K562 (cell line): ENCODE measurements around the gene RCSD1. TPM values are rescaled to one million over a fixed set of nuclear protein-coding genes. Genes with fewer than 3 reads are reported as not detected.

Experiments
- ATAC-seq: fragments of 200-7000 bp; cut with Tn5 transposase; 3 replicates; pipeline ENCODE4 v1.9.1; 2020; ENCODE audit warnings: moderate library complexity
- BruUV-seq: library from RNA; stranded (reverse); fragments of 400-500 nt; replicated peaks from 2 replicates; lab custom pipeline; 2021; lab: Mats Ljungman, UMichigan
- CTCF ChIA-PET: fragments of 300-600 bp; formaldehyde crosslinking; extraction: SDS; loops from one replicate; lab custom pipeline; 2021; ENCODE audit warnings: low intra/inter-chr PET ratio; lab: Yijun Ruan, JAX
- POLR2A ChIA-PET: fragments of 300-600, 350-650 bp; sonication (Branson Sonifier 250); formaldehyde crosslinking; extraction: SDS; loops from one replicate; lab custom pipeline; 2021; ENCODE audit warnings: antibody characterized with exemption, inconsistent platforms; lab: Yijun Ruan, JAX
- DNase-seq, 4 experiments: peaks; one replicate each; pipeline versions ENCODE4 v3.0.0 to v3.0.0-alpha.2; 2011 to 2018; ENCODE audit warnings: low spot score in 3 of 4, mixed read lengths in 3 of 4; ENCODE audit errors: extremely low read depth in 1 of 4
- FAIRE-seq: peaks from 2 replicates; lab custom pipeline; 2011; peaks lifted over from hg19 to GRCh38; lab: Jason Lieb, UNC
- H2AFZ ChIP-seq: 2 replicates; pipeline ENCODE4 v1.6.0; 2011; ENCODE audit warnings: low read depth, low read length, control low read depth, inconsistent platforms
- H3K27ac ChIP-seq: fragments of 200-600 bp; 3 replicates; pipeline ENCODE4 v1.8.0; 2011; ENCODE audit warnings: low read depth, mild to moderate bottlenecking, control low read depth, inconsistent platforms, low read length, moderate library complexity, mixed read lengths; ENCODE audit errors: extremely low read depth
- H3K27me3 ChIP-seq, 2 experiments: fragments of 300-600 bp in 1 of 2; 2 replicates in 1 of 2; 3 replicates in 1 of 2; pipeline versions ENCODE4 v1.6.0 to v1.8.0; 2011; ENCODE audit warnings: inconsistent platforms in 2 of 2, low read length in 2 of 2, mild to moderate bottlenecking in 1 of 2, mixed read lengths in 1 of 2, moderate library complexity in 1 of 2; ENCODE audit not compliant: control insufficient read depth in 2 of 2, insufficient read depth in 2 of 2
- H3K36me3 ChIP-seq: fragments of 300-600 bp; 3 replicates; pipeline ENCODE4 v1.8.0; 2011; ENCODE audit warnings: mild to moderate bottlenecking, low read length, inconsistent platforms; ENCODE audit not compliant: control insufficient read depth, insufficient read depth
- H3K4me1 ChIP-seq, 2 experiments: fragments of 200-600 bp in 1 of 2; replicated peaks in 1 of 2; 2 replicates in 1 of 2; 3 replicates in 1 of 2; pipeline versions ENCODE4 v1.5.1 to v1.8.0; 2011; ENCODE audit warnings: inconsistent platforms in 2 of 2, low read length in 2 of 2, mild to moderate bottlenecking in 1 of 2, mixed read lengths in 1 of 2, moderate library complexity in 1 of 2; ENCODE audit not compliant: control insufficient read depth in 2 of 2, insufficient read depth in 2 of 2
- H3K4me2 ChIP-seq: 2 replicates; pipeline ENCODE4 v1.6.1; 2011; ENCODE audit warnings: low read length, control low read depth, inconsistent platforms, mixed read lengths; ENCODE audit not compliant: insufficient read depth
- H3K4me3 ChIP-seq: fragments of 200-600 bp; sonication (generic), shearing (Covaris generic); 2 replicates; pipeline ENCODE4 v1.5.1; 2016; ENCODE audit warnings: control low read depth, inconsistent platforms
- H3K79me2 ChIP-seq: fragments of 200-600 bp; 3 replicates; pipeline ENCODE4 v1.8.0; 2011; ENCODE audit warnings: low read length, inconsistent platforms; ENCODE audit not compliant: control insufficient read depth, insufficient read depth
- H3K9ac ChIP-seq, 2 experiments: 2 replicates each; pipeline versions ENCODE4 v1.6.0 to v1.6.1; 2011; ENCODE audit warnings: low read depth in 2 of 2, low read length in 2 of 2, control low read depth in 1 of 2, inconsistent platforms in 1 of 2, mild to moderate bottlenecking in 1 of 2, mixed read lengths in 1 of 2; ENCODE audit not compliant: insufficient read depth in 1 of 2
- H3K9me1 ChIP-seq: one replicate; pipeline ENCODE4 v1.6.0; 2011; ENCODE audit warnings: inconsistent platforms, mild to moderate bottlenecking, low read length, moderate library complexity; ENCODE audit not compliant: control insufficient read depth, insufficient read depth
- H3K9me3 ChIP-seq: replicated peaks from 2 replicates; pipeline ENCODE4 v1.5.1; 2011; ENCODE audit warnings: low read depth, low read length, inconsistent platforms; ENCODE audit not compliant: control insufficient read depth, insufficient read depth
- H4K20me1 ChIP-seq: replicated peaks from 2 replicates; pipeline ENCODE4 v1.6.1; 2011; ENCODE audit warnings: low read length, inconsistent platforms, mixed read lengths; ENCODE audit not compliant: control insufficient read depth, insufficient read depth
- DACH1 ChIP-seq: fragments of 450-650 bp; IDR thresholded peaks from 2 replicates; pipeline ENCODE4 v1.6.1; 2018; ENCODE audit not compliant: partially characterized antibody
- ESRRA ChIP-seq: fragments of 450-650 bp; IDR thresholded peaks from 2 replicates; pipeline ENCODE4 v1.6.1; 2014; ENCODE audit warnings: low read depth, mild to moderate bottlenecking, moderate library complexity, borderline replicate concordance
- ETS2 ChIP-seq: IDR thresholded peaks from 2 replicates; pipeline ENCODE4 v1.6.1; 2016; ENCODE audit warnings: borderline replicate concordance, missing genetic modification characterization, mild to moderate bottlenecking, moderate library complexity, missing compliant biosample characterization; ENCODE audit not compliant: poor library complexity, severe bottlenecking
- JUN ChIP-seq, 2 experiments: sonication (generic) in 1 of 2; formaldehyde crosslinking in 1 of 2; IDR thresholded peaks; 2 replicates each; pipeline versions ENCODE4 v1.6.1 to v1.8.0; 2012 to 2022; ENCODE audit warnings: borderline replicate concordance in 2 of 2, mild to moderate bottlenecking in 2 of 2, improper control_type of control experiment in 1 of 2, low read depth in 1 of 2, low read length in 1 of 2, missing genetic modification reagents in 1 of 2
- JUND ChIP-seq, 2 experiments: IDR thresholded peaks; 2 replicates in 1 of 2; 3 replicates in 1 of 2; pipeline ENCODE4 v1.6.1; 2011; ENCODE audit warnings: borderline replicate concordance in 2 of 2, low read depth in 2 of 2, low read length in 2 of 2, improper control_type of control experiment in 1 of 2, missing biosample characterization in 1 of 2, missing genetic modification characterization in 1 of 2, missing genetic modification reagents in 1 of 2
- NR2C2 ChIP-seq, 2 experiments: fragments of 200-800 bp in 1 of 2; sonication (Bioruptor generic) in 1 of 2; sonication (generic) in 1 of 2; formaldehyde crosslinking in 1 of 2; IDR thresholded peaks; 2 replicates each; pipeline versions ENCODE4 v1.6.1 to v1.8.0; 2016 to 2022; ENCODE audit warnings: mild to moderate bottlenecking in 1 of 2, missing compliant biosample characterization in 1 of 2, missing genetic modification characterization in 1 of 2, missing genetic modification reagents in 1 of 2
- POLR3A ChIP-seq: IDR thresholded peaks from 2 replicates; pipeline ENCODE4 v1.6.1; 2011; ENCODE audit warnings: borderline replicate concordance, mild to moderate bottlenecking, moderate library complexity; ENCODE audit not compliant: insufficient read length, insufficient read depth; ENCODE audit errors: extremely low read depth
- SIN3A ChIP-seq, 2 experiments: fragments of 150-350 bp in 1 of 2; IDR thresholded peaks; 2 replicates each; pipeline ENCODE4 v1.6.1; 2011 to 2016; ENCODE audit warnings: borderline replicate concordance in 2 of 2, low read depth in 2 of 2, low read length in 2 of 2, mild to moderate bottlenecking in 2 of 2, moderate library complexity in 2 of 2; ENCODE audit not compliant: control insufficient read depth in 1 of 2
- SRF ChIP-seq, 2 experiments: fragments of 250-450, 450-650 bp in 1 of 2; sonication (Bioruptor Pico) in 1 of 2; sonication (generic) in 1 of 2; formaldehyde crosslinking; IDR thresholded peaks; 2 replicates each; pipeline versions ENCODE4 v1.5.0 to v1.5.1; 2020 to 2022; ENCODE audit warnings: mild to moderate bottlenecking in 1 of 2, missing genetic modification reagents in 1 of 2
- SRSF3 ChIP-seq: fragments of 200-400 bp; formaldehyde crosslinking; IDR thresholded peaks from 2 replicates; pipeline ENCODE4 v1.6.1; 2016; ENCODE audit warnings: mild to moderate bottlenecking, low read length, moderate library complexity; ENCODE audit not compliant: insufficient read depth
- XRCC4 ChIP-seq: IDR thresholded peaks from one replicate; pipeline ENCODE4 v1.6.1; 2011; ENCODE audit not compliant: insufficient read depth, insufficient read length; ENCODE audit errors: extremely low read depth
- WGBS: fragments of 100-300 bp; shearing (Covaris generic); methylation state at CpG from one replicate; pipeline ENCODE4 v1.1.6; 2016; ENCODE audit warnings: low coverage, mixed read lengths; ENCODE audit not compliant: insufficient coverage; ENCODE audit errors: missing lambda C conversion rate; 5-methylcytosine and 5-hydroxymethylcytosine counted together
- in situ Hi-C: fragments of 300-500 bp; cut with MboI; formaldehyde crosslinking; loops from 4 replicates; pipeline ENCODE4 v1.15.0; 2018; ENCODE audit warnings: inconsistent platforms, mixed read lengths
- intact Hi-C: fragments of 100-400 bp; cut with micrococcal nuclease; formaldehyde crosslinking; loops from 2 replicates; pipeline ENCODE4 v1.14.2; 2022
- polyA plus RNA-seq, 8 experiments: library from polyadenylated mRNA; depleted of rRNA in 4 of 8; stranded (reverse) in 5 of 8; unstranded in 3 of 8; fragments of >200 nt; fragmentation: Nextera tagmentation in 2 of 8; fragmentation: Illumina TruSeq in 1 of 8; extraction: Ambion mirVana in 2 of 8; extraction: Trizol in 1 of 8; gene quantifications; 2 replicates each; pipeline versions ENCODE4 v1.2.1 to v1.2.3, GENCODE V29; 2011 to 2014; ENCODE audit warnings: inconsistent platforms in 1 of 8, missing spikeins in 1 of 8
- total RNA-seq, 7 experiments: library from RNA; depleted of rRNA in 6 of 7; stranded (reverse); fragments of >200 nt in 6 of 7; fragmentation: Illumina TruSeq in 2 of 7; extraction: Trizol in 2 of 7; gene quantifications; 2 replicates each; pipeline versions ENCODE4 v1.2.1 to v1.2.3, GENCODE V29; 2011 to 2021; ENCODE audit warnings: low replicate concordance in 1 of 7
- TF ChIP-seq, protein P1 (sequence below), 2 experiments: fragments of 450-650 bp in 1 of 2; sonication (generic) in 1 of 2; formaldehyde crosslinking in 1 of 2; IDR thresholded peaks in 1 of 2; conservative IDR thresholded peaks in 1 of 2; 2 replicates each; pipeline versions ENCODE4 v1.6.1 to v1.8.1; 2016 to 2023; ENCODE audit warnings: mild to moderate bottlenecking in 2 of 2, moderate library complexity in 2 of 2, inconsistent platforms in 1 of 2, missing genetic modification reagents in 1 of 2
- TF ChIP-seq, protein P2 (sequence below): sonication (generic); formaldehyde crosslinking; IDR thresholded peaks from 2 replicates; pipeline ENCODE4 v1.8.0; 2022; ENCODE audit warnings: missing genetic modification reagents, mild to moderate bottlenecking, moderate library complexity, borderline replicate concordance

RCSD1 gene
- total and polyA plus RNA-seq, 9 of the 15 experiments (the other 6 are each of a cell fraction or from before 2014, with no cell fraction given) = 7.8 to 69.8 (median 45.3) TPM

DNA sequence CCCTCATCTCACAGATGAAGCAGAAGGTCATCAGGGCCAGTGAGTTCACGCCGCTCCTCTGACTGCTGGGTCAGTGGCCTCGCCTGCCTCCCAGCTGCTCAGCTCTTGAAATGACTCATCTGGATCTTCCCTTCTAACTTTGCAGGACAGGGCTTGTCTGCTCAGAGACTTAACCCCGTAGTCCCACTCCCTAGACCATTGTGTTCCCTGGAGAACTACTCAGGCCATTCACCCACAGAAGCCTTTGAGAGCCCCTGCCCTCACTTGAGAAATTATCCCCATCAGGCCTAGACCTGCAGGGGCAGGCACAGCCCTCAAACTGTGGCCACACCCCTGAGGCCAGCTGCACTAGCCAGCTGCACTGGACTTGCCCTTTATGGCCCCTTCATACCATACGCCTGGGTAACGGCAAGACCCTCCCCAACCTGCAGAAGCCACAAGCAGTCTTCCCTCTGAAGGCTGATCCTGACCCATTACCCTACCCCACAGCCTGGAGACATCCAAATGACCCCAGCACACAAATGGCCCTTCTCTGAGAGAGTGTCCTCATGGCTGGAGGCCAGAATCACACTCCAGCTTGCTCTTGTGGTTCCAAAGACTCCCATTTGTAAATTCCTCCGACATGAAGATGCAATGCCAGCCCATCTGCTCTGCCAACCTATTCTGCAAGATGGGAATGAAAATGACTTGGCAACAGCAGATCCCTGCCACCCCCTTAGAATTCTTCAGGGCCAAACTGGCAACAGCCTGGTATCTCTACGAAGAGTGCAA is 33.2 kb downstream of the RCSD1 start:
- Histone ChIP-seq H3K4me1 (peaks cover 20% of the 10 kb centered on the region in 2 experiments), H3K36me3 (peaks cover 21% of the 10 kb centered on the region), H3K79me2 (peaks cover 15% of the 10 kb centered on the region; the same call in 1 of the 3 replicates), H4K20me1 (peaks cover 8% of the 10 kb centered on the region), H2AFZ (no peak overlapping the region), H3K9me3 (no peaks in the 10 kb centered on the region), H3K27ac (no peak overlapping the region), H3K4me3 (no peak overlapping the region), H3K27me3 (no peaks in the 10 kb centered on the region), H3K9ac (peak overlapping the region in 1 of 2 experiments; percentile 0; a peak in 1 of 4 replicates), H3K9me1 (no peaks in the 10 kb centered on the region), H3K4me2 (no peak overlapping the region)
- CTCF ChIA-PET = no interaction called here
- intact Hi-C loops = no loop called here
- 51% methylated on average over 8 of the region's 8 CpGs for WGBS
- FAIRE-seq = peak; percentile 81
- ATAC-seq = peak; percentile 67
- in situ Hi-C loops = no loop called here
- POLR2A ChIA-PET = interaction anchor here (0.5 to 2.1 kb wide), 12 partner anchors 7 to 859 kb away, joined by 3 to 10 read pairs (median 3); no protein-coding TSS in a partner anchor
- no TSS peak for BruUV-seq
- peak in 2 of 4 experiments; percentile 54 to 63 for DNase-seq
- TF ChIP-seq JUND (IDR thresholded peaks at IDR 0.05; ENCODE audit: borderline replicate concordance, low read depth, low read length) (peak; percentile 79), JUND (tag; IDR thresholded peaks at IDR 0.05; ENCODE audit: borderline replicate concordance, low read depth, low read length) (peak; percentile 73; the same call in 2 of the 3 replicates), SRSF3 (no peak), POLR3A (no peak), SRF (CRISPR knock-in tag; IDR thresholded peaks at IDR 0.05) (no peak), DACH1 (peak; percentile 22), XRCC4 (no peak), SIN3A (IDR thresholded peaks at IDR 0.05; ENCODE audit: borderline replicate concordance in 2 of 2, control insufficient read depth in 1 of 2, low read depth in 2 of 2, low read length in 2 of 2) (no peak), JUN (IDR thresholded peaks at IDR 0.05; ENCODE audit: borderline replicate concordance, low read depth, low read length) (peak; percentile 60; the same call in 1 of the 2 replicates), JUN (CRISPR knock-in tag; IDR thresholded peaks at IDR 0.05; ENCODE audit: borderline replicate concordance) (no peak), ETS2 (tag) (no peak), ESRRA (no peak), NR2C2 (CRISPR knock-in tag; IDR thresholded peaks at IDR 0.05) (no peak), NR2C2 (tag; IDR thresholded peaks at IDR 0.05) (peak; percentile 20; the same call in 1 of the 2 replicates)
- TF ChIP-seq, protein P1, sequence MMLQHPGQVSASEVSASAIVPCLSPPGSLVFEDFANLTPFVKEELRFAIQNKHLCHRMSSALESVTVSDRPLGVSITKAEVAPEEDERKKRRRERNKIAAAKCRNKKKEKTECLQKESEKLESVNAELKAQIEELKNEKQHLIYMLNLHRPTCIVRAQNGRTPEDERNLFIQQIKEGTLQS (IDR thresholded peaks at IDR 0.05) = peak; percentile 71
- TF ChIP-seq, protein P1 (CRISPR knock-in tag; conservative IDR thresholded peaks at IDR 0.05) = no peak
- TF ChIP-seq, protein P2, sequence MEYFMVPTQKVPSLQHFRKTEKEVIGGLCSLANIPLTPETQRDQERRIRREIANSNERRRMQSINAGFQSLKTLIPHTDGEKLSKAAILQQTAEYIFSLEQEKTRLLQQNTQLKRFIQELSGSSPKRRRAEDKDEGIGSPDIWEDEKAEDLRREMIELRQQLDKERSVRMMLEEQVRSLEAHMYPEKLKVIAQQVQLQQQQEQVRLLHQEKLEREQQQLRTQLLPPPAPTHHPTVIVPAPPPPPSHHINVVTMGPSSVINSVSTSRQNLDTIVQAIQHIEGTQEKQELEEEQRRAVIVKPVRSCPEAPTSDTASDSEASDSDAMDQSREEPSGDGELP (CRISPR knock-in tag) = peak; percentile 70; the same call in 1 of the 2 replicates
